Stomach (tissue), 9 donors: ENCODE results near the gene NCBP2L. TPM values are rescaled to one million over a fixed set of nuclear protein-coding genes. Genes with fewer than 3 reads are reported as not detected.

Source experiments
- DNase-seq, 2 donors: peaks; one replicate each; pipeline versions ENCODE4 v3.0.0 to v3.0.0-alpha.2; 2013 to 2019
- H3K27ac ChIP-seq, 5 donors: fragments of 200-600 bp in 4 of 5; sonication (generic) in 4 of 5; one replicate each; pipeline ENCODE4 v1.5.1; 2013 to 2019; ENCODE audit warnings: mild to moderate bottlenecking in 1 of 5, moderate library complexity in 1 of 5
- H3K27me3 ChIP-seq, 3 donors: fragments of 200-600 bp; sonication (generic); one replicate each; pipeline ENCODE4 v1.5.1; 2017 to 2019; ENCODE audit warnings: mixed run types in 1 of 3
- H3K36me3 ChIP-seq, 4 donors: fragments of 200-600 bp; sonication (generic); 1 replicate in 3 of 4; 2 replicates in 1 of 4; pipeline ENCODE4 v1.5.1; 2016 to 2019
- H3K4me1 ChIP-seq, 4 donors: fragments of 200-600 bp; sonication (generic); one replicate each; pipeline ENCODE4 v1.5.1; 2016 to 2019
- H3K4me3 ChIP-seq, 4 donors: fragments of 200-600 bp; sonication (generic) in 3 of 4; one replicate each; pipeline ENCODE4 v1.5.1; 2016 to 2019; ENCODE audit warnings: mild to moderate bottlenecking in 1 of 4
- H3K9me3 ChIP-seq, 4 donors: fragments of 200-600 bp; sonication (generic); one replicate each; pipeline ENCODE4 v1.5.1; 2016 to 2019
- EP300 ChIP-seq: sonication (generic); formaldehyde crosslinking; IDR thresholded peaks from one replicate; pipeline ENCODE4 v1.6.1; 2017; ENCODE audit warnings: antibody characterized with exemption
- POLR2A ChIP-seq, 4 donors: fragments of 450-650 bp; IDR thresholded peaks; one replicate each; pipeline ENCODE4 v1.6.1; 2016; ENCODE audit warnings: antibody characterized with exemption in 4 of 4, control low read depth in 2 of 4, mild to moderate bottlenecking in 1 of 4, moderate library complexity in 1 of 4
- POLR2AphosphoS5 ChIP-seq, 3 donors: sonication (generic); formaldehyde crosslinking; IDR thresholded peaks; one replicate each; pipeline ENCODE4 v1.6.1; 2016; ENCODE audit warnings: antibody characterized with exemption in 3 of 3
- WGBS, 5 donors: extraction: QIAGEN DNeasy Blood & Tissue Kit in 3 of 5; methylation state at CpG; one replicate each; pipeline versions ENCODE4 v1.1.5 to v1.1.7; 2013 to 2018; 5-methylcytosine and 5-hydroxymethylcytosine counted together
- intact Hi-C: fragments of 100-400 bp; cut with DNase I; formaldehyde crosslinking; loops from one replicate; pipeline ENCODE4 v1.15.1; 2023; ENCODE audit warnings: low total_unique reads
- polyA plus RNA-seq, 3 donors: library from polyadenylated mRNA; stranded (reverse); fragments of 200-250 nt; gene quantifications; one replicate each; pipeline ENCODE4 v1.2.3, GENCODE V29; 2013
- total RNA-seq, 5 donors: library from RNA; depleted of rRNA; stranded (reverse); fragments of >200 nt; gene quantifications; one replicate each; pipeline versions ENCODE4 v1.1.0 to v1.2.3, GENCODE V29; 2014 to 2016
- TF ChIP-seq, protein P1 (sequence below), 7 experiments: fragments of 450-650 bp in 4 of 7; fragments of 200-600 bp in 3 of 7; sonication (generic) in 3 of 7; IDR thresholded peaks; one replicate each; pipeline ENCODE4 v1.5.1; 2016 to 2019; ENCODE audit warnings: antibody characterized with exemption in 7 of 7, control low read depth in 2 of 7, mild to moderate bottlenecking in 1 of 7
- donor health status: healthy with polysubstance abuse.
- donor health status: Bipolar disorder and iron deficiency.
- donor health status: healthy.

The NCBP2L gene
- total and polyA plus RNA-seq, 8 donors, result 0.13 to 0.44 TPM; not detected in 6

DNA sequence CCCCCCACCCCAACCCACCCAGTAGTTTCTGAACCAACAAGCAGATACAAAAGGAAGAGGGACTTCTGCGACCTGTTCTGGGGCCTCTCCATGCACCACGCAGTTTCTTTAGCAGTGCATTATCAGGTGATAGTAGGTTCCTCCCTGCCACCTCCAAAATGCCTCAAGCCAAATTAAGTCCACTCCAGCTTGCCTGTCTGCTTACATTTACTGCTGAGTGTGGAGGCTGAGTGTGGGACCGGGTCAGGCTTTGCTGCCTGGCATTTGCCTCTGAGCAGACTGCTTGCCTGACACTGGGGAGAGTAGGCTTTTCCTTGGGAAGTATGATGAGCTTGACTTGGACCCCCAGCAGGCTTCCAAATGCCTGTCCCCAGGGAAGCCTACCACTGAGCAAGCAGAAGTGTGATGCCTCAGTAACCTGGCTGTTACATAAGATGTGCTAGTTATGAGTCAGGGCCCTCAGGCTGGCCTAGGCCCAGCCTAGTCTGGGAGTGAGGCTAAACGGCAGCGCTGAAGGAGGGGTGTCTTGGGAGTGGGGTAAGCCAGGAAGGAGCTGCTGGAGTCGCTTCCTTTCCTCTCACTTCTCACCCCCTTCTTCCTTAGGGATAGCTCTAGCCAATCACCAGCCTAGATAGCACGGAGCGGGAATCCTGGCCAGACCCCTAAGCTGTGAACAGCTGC, 10.9 kb upstream of the NCBP2L start:
- 65 to 73% (median 72%) methylated on average over 8 of the region's 8 CpGs; no CpG with 5 or more reads in 1 of the 5 donors for WGBS, 5 donors
- TF ChIP-seq POLR2AphosphoS5 (IDR thresholded peaks at IDR 0.05) (no peak), POLR2A (IDR thresholded peaks at IDR 0.05) (no peak), EP300 (no peak)
- TF ChIP-seq, protein P1, sequence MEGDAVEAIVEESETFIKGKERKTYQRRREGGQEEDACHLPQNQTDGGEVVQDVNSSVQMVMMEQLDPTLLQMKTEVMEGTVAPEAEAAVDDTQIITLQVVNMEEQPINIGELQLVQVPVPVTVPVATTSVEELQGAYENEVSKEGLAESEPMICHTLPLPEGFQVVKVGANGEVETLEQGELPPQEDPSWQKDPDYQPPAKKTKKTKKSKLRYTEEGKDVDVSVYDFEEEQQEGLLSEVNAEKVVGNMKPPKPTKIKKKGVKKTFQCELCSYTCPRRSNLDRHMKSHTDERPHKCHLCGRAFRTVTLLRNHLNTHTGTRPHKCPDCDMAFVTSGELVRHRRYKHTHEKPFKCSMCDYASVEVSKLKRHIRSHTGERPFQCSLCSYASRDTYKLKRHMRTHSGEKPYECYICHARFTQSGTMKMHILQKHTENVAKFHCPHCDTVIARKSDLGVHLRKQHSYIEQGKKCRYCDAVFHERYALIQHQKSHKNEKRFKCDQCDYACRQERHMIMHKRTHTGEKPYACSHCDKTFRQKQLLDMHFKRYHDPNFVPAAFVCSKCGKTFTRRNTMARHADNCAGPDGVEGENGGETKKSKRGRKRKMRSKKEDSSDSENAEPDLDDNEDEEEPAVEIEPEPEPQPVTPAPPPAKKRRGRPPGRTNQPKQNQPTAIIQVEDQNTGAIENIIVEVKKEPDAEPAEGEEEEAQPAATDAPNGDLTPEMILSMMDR (IDR thresholded peaks at IDR 0.05), result no peak
- peaks cover 0 to 5% (median 1%) of the 10 kb centered on the region in 4 donors for H3K36me3 ChIP-seq
- no peaks in the 10 kb centered on the region for H3K9me3 ChIP-seq
- H3K4me1 ChIP-seq, result peaks cover 0 to 24% (median 15%) of the 10 kb centered on the region in 4 donors
- intact Hi-C loops, result no loop called here
- peak in 1 of 2 donors; percentile 74 for DNase-seq
- H3K27me3 ChIP-seq, result no peaks in the 10 kb centered on the region
- no peak overlapping the region for H3K4me3 ChIP-seq
- peak overlapping the region in 3 of 5 donors; percentile 1 to 42 (median 31) for H3K27ac ChIP-seq

DNA sequence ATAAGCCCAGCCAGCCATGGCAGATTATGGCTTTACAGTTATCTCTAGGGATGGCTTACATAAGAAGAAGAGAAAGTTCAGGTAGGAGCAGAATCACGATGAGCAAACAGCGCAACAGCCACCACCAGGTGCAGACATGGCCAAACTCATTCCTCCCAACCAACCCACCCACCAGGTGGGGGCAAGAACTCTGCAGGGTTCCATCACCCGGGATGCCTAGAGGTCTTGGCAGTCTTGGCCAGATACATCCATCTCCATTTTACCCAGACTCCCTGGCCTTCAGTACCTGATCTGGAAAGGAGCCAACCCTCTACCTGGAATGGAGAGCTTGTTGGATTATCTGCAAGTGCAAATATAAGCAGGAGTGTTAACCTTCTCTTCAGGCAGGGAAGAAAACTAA, 9.5 kb upstream of the NCBP2L start:
- Histone ChIP-seq H3K27ac (peak overlapping the region in 2 of 5 donors; percentile 32 to 42), H3K9me3 (no peaks in the 10 kb centered on the region), H3K36me3 (peaks cover 0 to 5% (median 0%) of the 10 kb centered on the region in 4 donors), H3K4me3 (no peak overlapping the region), H3K4me1 (peaks cover 0 to 32% (median 17%) of the 10 kb centered on the region in 4 donors), H3K27me3 (no peaks in the 10 kb centered on the region)
- TF ChIP-seq, protein P1 (IDR thresholded peaks at IDR 0.05), result no peak
- TF ChIP-seq EP300 (no peak), POLR2A (IDR thresholded peaks at IDR 0.05) (no peak), POLR2AphosphoS5 (IDR thresholded peaks at IDR 0.05) (no peak)
- DNase-seq, result peak in 1 of 2 donors; percentile 45
- intact Hi-C loops, result no loop called here
- 70 to 90% (median 76%) methylated on average over 3 of the region's 3 CpGs for WGBS, 5 donors

GRCh38 chrX:107769581-107770317, 7.8 kb upstream of the NCBP2L start:
- 80 to 93% (median 91%) methylated on average over 7 of the region's 7 CpGs for WGBS, 5 donors
- H3K36me3 ChIP-seq, result peaks cover 0 to 5% (median 0%) of the 10 kb centered on the region in 4 donors
- no peak for DNase-seq
- TF ChIP-seq POLR2AphosphoS5 (IDR thresholded peaks at IDR 0.05) (no peak), POLR2A (IDR thresholded peaks at IDR 0.05) (no peak), EP300 (no peak)
- TF ChIP-seq, protein P1 (IDR thresholded peaks at IDR 0.05), result no peak
- peaks cover 0 to 35% (median 21%) of the 10 kb centered on the region in 4 donors for H3K4me1 ChIP-seq
- H3K4me3 ChIP-seq, result no peak overlapping the region
- intact Hi-C loops, result no loop called here
- H3K27me3 ChIP-seq, result peaks cover 0 to 3% (median 0%) of the 10 kb centered on the region in 3 donors
- no peak overlapping the region for H3K27ac ChIP-seq
- H3K9me3 ChIP-seq, result no peaks in the 10 kb centered on the region

DNA sequence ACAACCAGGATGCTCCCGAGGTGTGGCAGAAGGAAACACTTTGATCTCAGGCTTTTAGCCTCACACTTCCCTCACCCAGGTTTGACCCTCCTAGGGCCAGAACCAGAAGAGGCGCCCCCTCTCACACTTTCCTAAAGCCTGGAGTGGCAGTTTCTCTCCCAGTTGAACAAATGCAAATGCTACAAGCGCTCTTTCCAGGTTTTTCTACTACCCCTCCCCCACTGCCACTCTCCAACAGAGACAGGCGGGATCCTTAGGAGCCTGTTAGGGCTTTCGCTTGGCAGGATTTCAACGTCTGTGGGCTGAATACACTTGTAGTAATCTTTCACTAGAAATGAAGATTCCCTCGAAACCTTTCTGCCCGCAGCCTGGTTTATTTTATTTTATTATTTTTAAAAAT, 4.3 kb upstream of the NCBP2L start:
- Histone ChIP-seq H3K27me3 (peaks cover 0 to 13% (median 0%) of the 10 kb centered on the region in 3 donors), H3K9me3 (no peaks in the 10 kb centered on the region), H3K36me3 (peaks cover 0 to 5% (median 0%) of the 10 kb centered on the region in 4 donors), H3K4me3 (peak overlapping the region; percentile 54 to 61 (median 60)), H3K4me1 (peaks cover 4 to 31% (median 26%) of the 10 kb centered on the region in 4 donors), H3K27ac (peak overlapping the region in 4 of 5 donors; percentile 26 to 90 (median 88))
- TF ChIP-seq POLR2A (IDR thresholded peaks at IDR 0.05) (no peak), EP300 (no peak), POLR2AphosphoS5 (IDR thresholded peaks at IDR 0.05) (no peak)
- TF ChIP-seq, protein P1 (IDR thresholded peaks at IDR 0.05), result no peak
- peak in 1 of 2 donors; percentile 33 for DNase-seq
- intact Hi-C loops, result no loop called here
- 40 to 70% (median 53%) methylated on average over 7 to 8 of the region's 8 CpGs for WGBS, 5 donors
